ENCODE data around the gene DOCK1. TPM values are rescaled to one million over a fixed set of nuclear protein-coding genes. Genes with fewer than 3 reads are reported as not detected.

DOCK1 gene
- polyA plus RNA-seq, 1 of the 3 experiments (the other 2 are of a cell fraction) = 15.5 TPM

DNA sequence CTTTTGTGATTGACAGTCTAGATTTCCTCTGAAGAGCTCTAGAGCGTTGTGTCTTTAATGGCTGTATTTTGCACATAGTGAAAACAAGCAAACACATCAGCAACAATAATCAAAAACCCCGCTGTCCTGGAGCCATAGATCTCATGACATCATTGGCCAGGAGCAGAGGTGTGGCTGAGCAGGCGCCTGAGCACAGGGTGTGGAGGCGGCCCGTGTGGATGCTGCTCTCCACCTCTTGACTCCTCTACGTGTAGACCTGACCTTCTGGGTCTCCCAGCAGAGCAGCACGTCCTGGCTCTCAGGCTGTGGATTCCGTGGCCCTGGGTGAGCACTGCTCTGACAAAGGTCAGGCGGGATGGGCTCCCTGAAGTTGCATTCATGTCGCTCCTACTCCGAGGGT lies 354.1 kb downstream of the DOCK1 start (continued):
- TF ChIP-seq, protein P1, sequence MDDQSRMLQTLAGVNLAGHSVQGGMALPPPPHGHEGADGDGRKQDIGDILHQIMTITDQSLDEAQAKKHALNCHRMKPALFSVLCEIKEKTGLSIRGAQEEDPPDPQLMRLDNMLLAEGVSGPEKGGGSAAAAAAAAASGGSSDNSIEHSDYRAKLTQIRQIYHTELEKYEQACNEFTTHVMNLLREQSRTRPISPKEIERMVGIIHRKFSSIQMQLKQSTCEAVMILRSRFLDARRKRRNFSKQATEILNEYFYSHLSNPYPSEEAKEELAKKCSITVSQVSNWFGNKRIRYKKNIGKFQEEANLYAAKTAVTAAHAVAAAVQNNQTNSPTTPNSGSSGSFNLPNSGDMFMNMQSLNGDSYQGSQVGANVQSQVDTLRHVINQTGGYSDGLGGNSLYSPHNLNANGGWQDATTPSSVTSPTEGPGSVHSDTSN (IDR thresholded peaks at IDR 0.05) = no peak
- TF ChIP-seq TAF1 (IDR thresholded peaks at IDR 0.05; ENCODE audit: borderline replicate concordance, low read depth, low read length) (no peak), RFX5 (IDR thresholded peaks at IDR 0.05; ENCODE audit: low read length) (no peak), ELF1 (IDR thresholded peaks at IDR 0.05) (no peak), GABPA (IDR thresholded peaks at IDR 0.05; ENCODE audit: low read depth) (no peak)

DNA sequence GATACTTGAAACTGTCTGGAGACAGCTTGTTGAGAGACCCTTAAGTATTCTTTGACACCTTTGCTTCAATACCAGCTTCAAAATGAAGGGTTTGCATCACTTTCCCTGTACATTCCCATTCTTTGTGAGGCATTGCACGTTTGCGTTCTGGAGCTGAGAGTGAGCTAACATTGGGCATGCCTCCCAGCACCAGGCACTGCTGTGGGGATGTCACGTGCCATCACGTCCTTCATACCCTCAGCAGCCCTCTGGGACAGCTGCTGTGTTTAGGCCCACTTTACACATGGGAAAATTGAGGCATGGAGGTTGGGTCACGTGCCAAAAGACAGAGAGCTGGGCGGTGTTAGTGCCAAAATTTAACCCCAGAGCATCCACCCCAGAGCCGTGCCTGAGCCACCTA lies 357.4 kb downstream of the DOCK1 start:
- no peak overlapping the region for H2AFZ ChIP-seq (ENCODE audit: low read depth)
- no peaks in the 10 kb centered on the region for H3K27me3 ChIP-seq (ENCODE audit: insufficient read depth)
- ChIA-PET CTCF (interaction anchor here (0.8 kb wide), 1 partner anchor 19 kb away, joined by 3 read pairs; no protein-coding TSS in a partner anchor), POLR2A (no interaction called here)
- no peak overlapping the region for H3K9ac ChIP-seq
- no peaks in the 10 kb centered on the region for H4K20me1 ChIP-seq (ENCODE audit: insufficient read depth)
- no peak overlapping the region for H3K4me2 ChIP-seq
- no peak overlapping the region for H3K4me3 ChIP-seq (ENCODE audit: low read depth in 2 of 2, low read length in 1 of 2)
- TF ChIP-seq ELF1 (IDR thresholded peaks at IDR 0.05) = no peak
- 94% methylated on average over 7 of the region's 7 CpGs for WGBS (ENCODE audit: low lambda C conversion rate)
- no peaks in the 10 kb centered on the region for H3K4me1 ChIP-seq (ENCODE audit: control insufficient read depth in 1 of 2, insufficient read depth in 2 of 2, low read depth in 1 of 2, low read length in 1 of 2)
- H3K27ac ChIP-seq (ENCODE audit: low read depth in 2 of 2, low read length in 1 of 2) = no peak overlapping the region
- DNase-seq = no peak
- peaks cover 6 to 14% of the 10 kb centered on the region in 2 experiments for H3K36me3 ChIP-seq (replicated peaks in 1 of 2; ENCODE audit: control insufficient read depth in 1 of 2, insufficient read depth in 2 of 2, low read length in 1 of 2)
- no peaks in the 10 kb centered on the region for H3K9me2 ChIP-seq
- H3K79me2 ChIP-seq (ENCODE audit: insufficient read depth) = no peaks in the 10 kb centered on the region
- H3K9me3 ChIP-seq = no peaks in the 10 kb centered on the region
- peaks cover 8% of the 10 kb centered on the region for H3F3A ChIP-seq (replicated peaks; ENCODE audit: insufficient read depth)

DNA sequence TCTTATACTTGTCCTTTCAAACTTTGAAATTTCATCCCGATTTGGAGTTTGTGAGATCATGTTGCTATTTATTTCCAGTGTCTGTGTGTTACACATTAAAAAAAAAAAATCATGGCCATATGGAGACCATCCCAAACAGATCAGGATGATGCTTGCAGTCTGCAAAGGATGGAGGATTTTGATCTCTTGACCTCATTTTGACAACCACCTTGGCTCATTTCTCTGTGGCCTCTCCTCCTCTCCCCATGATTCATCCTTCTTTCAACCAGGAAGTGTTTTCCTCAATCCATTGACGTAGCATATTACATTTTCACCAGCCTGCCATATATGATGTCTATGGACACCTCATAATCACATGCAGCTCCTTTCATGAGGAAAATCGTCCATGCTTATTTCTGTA lies 360.1 kb downstream of the DOCK1 start:
- H3K9me3 ChIP-seq = no peaks in the 10 kb centered on the region
- H3K4me2 ChIP-seq = no peak overlapping the region
- H3F3A ChIP-seq (replicated peaks; ENCODE audit: insufficient read depth) = peaks cover 8% of the 10 kb centered on the region
- no peak for DNase-seq
- H3K4me1 ChIP-seq (ENCODE audit: control insufficient read depth in 1 of 2, insufficient read depth in 2 of 2, low read depth in 1 of 2, low read length in 1 of 2) = no peaks in the 10 kb centered on the region
- no peak overlapping the region for H3K27ac ChIP-seq (ENCODE audit: low read depth in 2 of 2, low read length in 1 of 2)
- H2AFZ ChIP-seq (ENCODE audit: low read depth) = no peak overlapping the region
- no peak for TF ChIP-seq TAF1 (IDR thresholded peaks at IDR 0.05; ENCODE audit: borderline replicate concordance, low read depth, low read length)
- no peaks in the 10 kb centered on the region for H3K9me2 ChIP-seq
- CTCF ChIA-PET = interaction anchor here (1.6 kb wide), 1 partner anchor 22 kb away, joined by 4 read pairs; no protein-coding TSS in a partner anchor
- H3K79me2 ChIP-seq (ENCODE audit: insufficient read depth) = no peaks in the 10 kb centered on the region
- no peak overlapping the region for H3K9ac ChIP-seq
- POLR2A ChIA-PET = no interaction called here
- H3K36me3 ChIP-seq (replicated peaks in 1 of 2; ENCODE audit: control insufficient read depth in 1 of 2, insufficient read depth in 2 of 2, low read length in 1 of 2) = peaks cover 0 to 4% of the 10 kb centered on the region in 2 experiments
- no peaks in the 10 kb centered on the region for H4K20me1 ChIP-seq (ENCODE audit: insufficient read depth)
- H3K27me3 ChIP-seq (ENCODE audit: insufficient read depth) = no peaks in the 10 kb centered on the region
- H3K4me3 ChIP-seq (ENCODE audit: low read depth in 2 of 2, low read length in 1 of 2) = no peak overlapping the region
- WGBS (ENCODE audit: low lambda C conversion rate) = 68% methylated on average over 3 of the region's 3 CpGs

DNA sequence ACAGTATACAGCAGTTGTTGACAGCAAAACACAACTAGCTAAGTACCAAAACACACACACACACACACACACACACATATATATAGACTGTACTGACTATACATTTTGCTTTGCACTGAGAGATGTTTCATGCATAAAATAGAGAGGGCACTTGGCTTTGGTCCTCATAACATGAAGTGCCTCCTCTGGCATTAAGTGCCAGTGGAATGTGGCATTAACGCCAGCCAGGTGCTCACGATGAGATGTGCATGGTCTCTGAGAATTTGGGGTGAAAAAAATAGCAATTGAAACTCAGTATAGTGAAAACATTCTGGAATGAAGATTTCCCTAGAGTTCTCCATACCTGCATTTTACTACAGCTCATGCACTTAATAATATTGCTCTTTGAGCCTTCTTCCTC lies 361.2 kb downstream of the DOCK1 start:
- Histone ChIP-seq H3K36me3 (replicated peaks in 1 of 2; ENCODE audit: control insufficient read depth in 1 of 2, insufficient read depth in 2 of 2, low read length in 1 of 2) (peaks cover 0 to 4% of the 10 kb centered on the region in 2 experiments), H3K4me2 (no peak overlapping the region), H2AFZ (ENCODE audit: low read depth) (no peak overlapping the region), H3K9me2 (no peaks in the 10 kb centered on the region), H3K4me1 (ENCODE audit: control insufficient read depth in 1 of 2, insufficient read depth in 2 of 2, low read depth in 1 of 2, low read length in 1 of 2) (no peaks in the 10 kb centered on the region), H3K9ac (no peak overlapping the region), H4K20me1 (ENCODE audit: insufficient read depth) (no peaks in the 10 kb centered on the region), H3K27me3 (ENCODE audit: insufficient read depth) (no peaks in the 10 kb centered on the region), H3K4me3 (ENCODE audit: low read depth in 2 of 2, low read length in 1 of 2) (no peak overlapping the region), H3K9me3 (no peaks in the 10 kb centered on the region), H3K27ac (ENCODE audit: low read depth in 2 of 2, low read length in 1 of 2) (no peak overlapping the region), H3K79me2 (ENCODE audit: insufficient read depth) (no peaks in the 10 kb centered on the region), H3F3A (replicated peaks; ENCODE audit: insufficient read depth) (peaks cover 2% of the 10 kb centered on the region)
- DNase-seq = no peak
- POLR2A ChIA-PET = interaction anchor here (0.8 kb wide), 1 partner anchor 9 kb away, joined by 3 read pairs; no protein-coding TSS in a partner anchor
- CTCF ChIA-PET = no interaction called here
- WGBS (ENCODE audit: low lambda C conversion rate) = 100% methylated on average over 2 of the region's 2 CpGs
- no peak for TF ChIP-seq CHD2 (IDR thresholded peaks at IDR 0.05; ENCODE audit: low read length, partially characterized antibody)
- TF ChIP-seq TAF1 (IDR thresholded peaks at IDR 0.05; ENCODE audit: borderline replicate concordance, low read depth, low read length) = no peak
- TF ChIP-seq POLR2AphosphoS5 (IDR thresholded peaks at IDR 0.05; ENCODE audit: low read depth, low read length) = no peak
- no peak for TF ChIP-seq FOSL2 (IDR thresholded peaks at IDR 0.05; ENCODE audit: borderline replicate concordance, low read depth)
- no peak for TF ChIP-seq GABPA (IDR thresholded peaks at IDR 0.05; ENCODE audit: low read depth)
- TF ChIP-seq NRF1 (IDR thresholded peaks at IDR 0.05; ENCODE audit: low read depth, low read length) = no peak
- TF ChIP-seq RCOR1 (IDR thresholded peaks at IDR 0.05; ENCODE audit: low read length) = no peak
- no peak for TF ChIP-seq FOXM1 (IDR thresholded peaks at IDR 0.05; ENCODE audit: low read depth)
- no peak for TF ChIP-seq SIN3A (IDR thresholded peaks at IDR 0.05; ENCODE audit: borderline replicate concordance, low read depth, low read length)
- TF ChIP-seq RXRA (IDR thresholded peaks at IDR 0.05; ENCODE audit: borderline replicate concordance, low read depth) = no peak
- no peak for TF ChIP-seq MEF2A (IDR thresholded peaks at IDR 0.05; ENCODE audit: borderline replicate concordance, low read depth)
- TF ChIP-seq GATA2 (CRISPR knock-in tag; IDR thresholded peaks at IDR 0.05) = no peak
- TF ChIP-seq NFIC (IDR thresholded peaks at IDR 0.05; ENCODE audit: borderline replicate concordance) = no peak
- no peak for TF ChIP-seq EP300 (IDR thresholded peaks at IDR 0.05; ENCODE audit: borderline replicate concordance in 1 of 2, low read depth in 1 of 2, low read length in 1 of 2)
- TF ChIP-seq, protein P2, sequence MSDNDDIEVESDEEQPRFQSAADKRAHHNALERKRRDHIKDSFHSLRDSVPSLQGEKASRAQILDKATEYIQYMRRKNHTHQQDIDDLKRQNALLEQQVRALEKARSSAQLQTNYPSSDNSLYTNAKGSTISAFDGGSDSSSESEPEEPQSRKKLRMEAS (IDR thresholded peaks at IDR 0.05; ENCODE audit: low read depth) = no peak
- no peak for TF ChIP-seq JUND (IDR thresholded peaks at IDR 0.05)
- TF ChIP-seq, protein P3, sequence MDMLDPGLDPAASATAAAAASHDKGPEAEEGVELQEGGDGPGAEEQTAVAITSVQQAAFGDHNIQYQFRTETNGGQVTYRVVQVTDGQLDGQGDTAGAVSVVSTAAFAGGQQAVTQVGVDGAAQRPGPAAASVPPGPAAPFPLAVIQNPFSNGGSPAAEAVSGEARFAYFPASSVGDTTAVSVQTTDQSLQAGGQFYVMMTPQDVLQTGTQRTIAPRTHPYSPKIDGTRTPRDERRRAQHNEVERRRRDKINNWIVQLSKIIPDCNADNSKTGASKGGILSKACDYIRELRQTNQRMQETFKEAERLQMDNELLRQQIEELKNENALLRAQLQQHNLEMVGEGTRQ (IDR thresholded peaks at IDR 0.05; ENCODE audit: borderline replicate concordance, low read depth, low read length) = no peak

Measured in SK-N-SH (cell line).